Testis (tissue), 3 donors: ENCODE data around the gene VAV2. TPM values are rescaled to one million over a fixed set of nuclear protein-coding genes. Genes with fewer than 3 reads are reported as not detected.

Experiments used
- DNase-seq: peaks from one replicate; pipeline ENCODE4 v3.0.0-alpha.2; 2019
- H3K27ac ChIP-seq, 2 donors: fragments of 200-600 bp; sonication (generic); one replicate each; pipeline ENCODE4 v1.5.1; 2019
- H3K27me3 ChIP-seq: fragments of 200-600 bp; sonication (generic); one replicate; pipeline ENCODE4 v1.5.1; 2019
- H3K36me3 ChIP-seq: fragments of 200-600 bp; sonication (generic); one replicate; pipeline ENCODE4 v1.5.1; 2017; ENCODE audit warnings: low read depth; ENCODE audit errors: missing control alignments
- H3K4me1 ChIP-seq: fragments of 200-600 bp; sonication (generic); one replicate; pipeline ENCODE4 v1.5.1; 2019
- H3K4me3 ChIP-seq, 2 donors: fragments of 200-600 bp; sonication (generic); one replicate each; pipeline ENCODE4 v1.5.1; 2017 to 2019
- H3K9me3 ChIP-seq: fragments of 200-600 bp; sonication (generic); one replicate; pipeline ENCODE4 v1.5.1; 2017
- POLR2A ChIP-seq: fragments of 450-650 bp; IDR thresholded peaks from one replicate; pipeline ENCODE4 v1.6.1; 2017; ENCODE audit warnings: antibody characterized with exemption, mild to moderate bottlenecking, moderate library complexity
- WGBS, 2 donors: methylation state at CpG; one replicate each; pipeline ENCODE4 v1.1.5; 2018; 5-methylcytosine and 5-hydroxymethylcytosine counted together
- intact Hi-C: fragments of 100-400 bp; cut with DNase I; formaldehyde crosslinking; loops from one replicate; pipeline ENCODE4 v1.15.1; 2023; ENCODE audit warnings: low total_unique reads
- polyA plus RNA-seq: library from polyadenylated mRNA; stranded (reverse); fragments of 350-450 nt; fragmentation: Illumina TruSeq; extraction: RNeasy Lipid Tissue Mini Kit (QIAGEN cat#74804); gene quantifications from one replicate; pipeline ENCODE4 v1.2.3, GENCODE V29; 2014; ENCODE audit warnings: low read depth, low replicate concordance; ENCODE audit not compliant: insufficient read depth
- total RNA-seq, 2 donors: library from RNA; depleted of rRNA; stranded (reverse); fragments of >200 nt; gene quantifications; one replicate each; pipeline ENCODE4 v1.2.3, GENCODE V29; 2016
- TF ChIP-seq, protein P1 (sequence below), 3 experiments: fragments of 450-650 bp in 2 of 3; fragments of 200-600 bp in 1 of 3; sonication (generic) in 1 of 3; IDR thresholded peaks; one replicate each; pipeline ENCODE4 v1.5.1; 2016 to 2019; ENCODE audit warnings: antibody characterized with exemption in 3 of 3, mild to moderate bottlenecking in 2 of 3, moderate library complexity in 1 of 3

Gene VAV2
- total and polyA plus RNA-seq, 3 donors from 2014 or later = 11.0 to 14.1 (median 12.2) TPM

DNA sequence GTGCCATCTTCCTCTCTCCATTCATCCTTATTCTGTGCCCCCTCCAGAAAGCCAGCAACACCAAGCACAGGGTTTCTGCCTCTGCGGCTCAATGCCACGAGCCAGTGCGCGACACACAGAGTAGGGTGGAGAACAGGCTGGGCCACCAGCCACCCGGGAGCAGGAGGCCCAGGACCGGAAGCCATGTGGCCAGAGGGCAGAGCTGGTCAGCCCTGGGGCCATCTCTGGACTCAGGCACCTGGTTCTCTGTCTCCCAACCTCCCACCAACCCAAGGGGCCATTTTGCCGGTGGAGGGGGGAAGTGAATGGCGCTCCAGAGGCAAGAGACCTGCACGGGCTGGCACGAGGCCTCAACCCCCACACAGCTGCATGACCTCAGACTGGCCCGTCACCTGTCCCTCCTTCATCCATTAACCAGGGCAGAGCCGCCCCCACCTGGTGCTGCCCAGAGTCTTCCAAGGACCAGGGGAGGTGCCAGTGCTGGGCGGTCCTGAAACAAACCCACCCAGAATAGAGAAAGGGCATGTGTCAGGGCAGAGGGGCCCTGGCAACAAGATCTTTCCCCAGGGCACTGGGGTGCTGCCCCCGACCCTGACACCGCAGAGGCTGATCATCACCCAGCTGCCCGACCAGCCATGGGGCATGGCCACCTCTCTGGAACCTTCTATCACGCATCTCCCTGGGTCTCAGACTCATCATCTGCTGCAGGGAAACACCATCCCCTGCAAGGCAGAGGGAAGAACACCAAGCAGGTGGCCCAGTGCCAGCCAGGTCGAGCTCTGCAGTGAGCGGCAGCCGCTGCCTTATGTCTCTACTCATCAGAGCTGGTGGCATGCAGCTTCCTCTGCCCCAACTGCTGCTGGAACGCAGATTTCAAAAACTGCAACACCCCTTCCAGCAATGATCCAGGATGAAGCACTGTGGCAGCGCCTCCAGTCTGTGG is 11.9 kb downstream of the VAV2 start:
- intact Hi-C loops = no loop called here
- Histone ChIP-seq H3K9me3 (no peaks in the 10 kb centered on the region), H3K36me3 (no peaks in the 10 kb centered on the region), H3K4me1 (no peaks in the 10 kb centered on the region), H3K4me3 (no peak overlapping the region), H3K27me3 (no peaks in the 10 kb centered on the region), H3K27ac (no peak overlapping the region)
- TF ChIP-seq, protein P1, sequence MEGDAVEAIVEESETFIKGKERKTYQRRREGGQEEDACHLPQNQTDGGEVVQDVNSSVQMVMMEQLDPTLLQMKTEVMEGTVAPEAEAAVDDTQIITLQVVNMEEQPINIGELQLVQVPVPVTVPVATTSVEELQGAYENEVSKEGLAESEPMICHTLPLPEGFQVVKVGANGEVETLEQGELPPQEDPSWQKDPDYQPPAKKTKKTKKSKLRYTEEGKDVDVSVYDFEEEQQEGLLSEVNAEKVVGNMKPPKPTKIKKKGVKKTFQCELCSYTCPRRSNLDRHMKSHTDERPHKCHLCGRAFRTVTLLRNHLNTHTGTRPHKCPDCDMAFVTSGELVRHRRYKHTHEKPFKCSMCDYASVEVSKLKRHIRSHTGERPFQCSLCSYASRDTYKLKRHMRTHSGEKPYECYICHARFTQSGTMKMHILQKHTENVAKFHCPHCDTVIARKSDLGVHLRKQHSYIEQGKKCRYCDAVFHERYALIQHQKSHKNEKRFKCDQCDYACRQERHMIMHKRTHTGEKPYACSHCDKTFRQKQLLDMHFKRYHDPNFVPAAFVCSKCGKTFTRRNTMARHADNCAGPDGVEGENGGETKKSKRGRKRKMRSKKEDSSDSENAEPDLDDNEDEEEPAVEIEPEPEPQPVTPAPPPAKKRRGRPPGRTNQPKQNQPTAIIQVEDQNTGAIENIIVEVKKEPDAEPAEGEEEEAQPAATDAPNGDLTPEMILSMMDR (IDR thresholded peaks at IDR 0.05) = no peak
- TF ChIP-seq POLR2A = no peak
- DNase-seq = no peak
- 83 to 86% methylated on average over 11 to 22 of the region's 22 CpGs for WGBS, 2 donors

DNA sequence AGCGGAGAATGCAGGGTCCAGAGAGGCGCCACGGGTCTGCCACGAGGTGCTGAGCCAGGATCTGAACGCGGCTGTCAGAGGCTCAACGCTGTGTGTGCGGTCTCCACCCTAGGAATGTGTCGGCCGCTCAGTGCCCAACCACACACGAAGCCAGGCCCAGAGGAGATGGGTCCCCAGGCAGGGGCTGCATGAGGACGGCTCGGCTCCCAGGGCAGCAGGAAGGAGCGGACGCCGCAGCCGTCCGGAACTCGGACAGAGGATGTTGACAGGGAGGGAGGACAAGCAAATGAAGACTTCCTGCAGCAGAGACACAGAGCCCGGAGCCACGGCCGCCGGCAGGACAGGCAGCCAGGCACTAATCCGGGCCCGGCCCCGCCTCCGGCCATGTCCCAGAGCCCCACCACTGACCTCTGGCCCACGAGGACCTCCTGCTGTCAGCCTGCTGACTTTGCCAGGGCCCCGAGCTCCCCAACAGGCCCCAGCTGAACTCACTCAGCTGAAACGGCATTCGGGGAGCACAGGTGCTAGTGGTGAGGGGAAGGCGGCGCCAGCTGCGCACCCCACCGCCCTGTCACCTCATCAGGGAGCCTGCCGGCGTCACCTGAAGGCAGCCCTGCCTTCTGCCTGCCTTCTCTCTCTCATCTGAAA is 12.7 kb downstream of the VAV2 start:
- intact Hi-C loops = no loop called here
- Histone ChIP-seq H3K9me3 (no peaks in the 10 kb centered on the region), H3K27me3 (no peaks in the 10 kb centered on the region), H3K27ac (no peak overlapping the region), H3K4me1 (no peaks in the 10 kb centered on the region), H3K36me3 (no peaks in the 10 kb centered on the region), H3K4me3 (no peak overlapping the region)
- DNase-seq = no peak
- 55 to 61% methylated on average over 20 to 37 of the region's 37 CpGs for WGBS, 2 donors
- TF ChIP-seq, protein P1 (IDR thresholded peaks at IDR 0.05) = no peak
- TF ChIP-seq POLR2A = no peak

- TF ChIP-seq POLR2A = no peak
- TF ChIP-seq, protein P1 (IDR thresholded peaks at IDR 0.05) = no peak
- no peaks in the 10 kb centered on the region for H3K4me1 ChIP-seq
- no peak overlapping the region for H3K27ac ChIP-seq
- intact Hi-C loops = no loop called here
- DNase-seq = no peak
- no peaks in the 10 kb centered on the region for H3K36me3 ChIP-seq
- H3K9me3 ChIP-seq = no peaks in the 10 kb centered on the region
- no peak overlapping the region for H3K4me3 ChIP-seq
- 72 to 80% methylated on average over 4 to 14 of the region's 16 CpGs for WGBS, 2 donors
- H3K27me3 ChIP-seq = no peaks in the 10 kb centered on the region
Measured at GRCh38 chr9:133978899-133979272, 13.2 kb downstream of the VAV2 start.

DNA sequence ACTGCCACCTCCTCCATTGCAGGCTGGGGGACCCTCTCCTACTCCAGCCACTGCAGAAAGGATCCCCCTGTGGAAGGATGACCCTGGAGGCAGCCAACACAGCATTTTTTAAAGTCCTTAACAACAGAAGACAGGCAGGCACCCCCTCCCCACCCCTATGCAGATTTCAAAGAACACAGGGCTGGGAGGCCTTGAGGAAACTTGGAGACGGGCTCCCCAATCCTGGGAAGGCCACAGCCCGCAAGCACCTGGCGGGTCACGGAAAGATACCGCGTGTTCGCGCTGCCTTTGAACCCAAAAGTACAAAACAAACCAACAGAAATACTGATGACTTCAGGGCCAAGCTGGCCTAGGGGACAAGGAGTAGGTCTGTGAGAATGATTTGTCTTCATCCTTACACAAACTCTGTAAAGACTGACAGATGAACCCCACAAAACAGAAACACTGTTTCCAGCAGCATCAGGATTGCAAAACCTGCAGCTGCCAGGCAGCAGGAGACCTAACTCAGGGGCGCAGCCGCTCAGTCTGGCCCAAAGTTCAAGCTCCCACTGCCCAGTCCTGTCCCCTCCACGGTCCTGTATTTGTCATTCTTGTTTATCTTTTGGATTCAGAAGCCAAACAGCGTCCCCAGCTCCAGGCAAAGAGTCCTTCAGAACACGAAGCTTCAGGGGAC is 13.8 kb downstream of the VAV2 start:
- 64 to 85% methylated on average over 13 of the region's 13 CpGs for WGBS, 2 donors
- intact Hi-C loops = no loop called here
- no peak for TF ChIP-seq POLR2A
- TF ChIP-seq, protein P1 (IDR thresholded peaks at IDR 0.05) = no peak
- H3K4me1 ChIP-seq = no peaks in the 10 kb centered on the region
- no peaks in the 10 kb centered on the region for H3K36me3 ChIP-seq
- no peak overlapping the region for H3K27ac ChIP-seq
- no peak overlapping the region for H3K4me3 ChIP-seq
- DNase-seq = no peak
- H3K27me3 ChIP-seq = no peaks in the 10 kb centered on the region
- no peaks in the 10 kb centered on the region for H3K9me3 ChIP-seq
